Esophagus squamous epithelium (tissue), 4 donors: ENCODE measurements around the gene COA8.

Experiments
- POLR2A ChIP-seq, 4 donors: fragments of 450-650 bp; IDR thresholded peaks; one replicate each; pipeline ENCODE4 v1.6.1; 2017; ENCODE audit warnings: antibody characterized with exemption in 4 of 4, mild to moderate bottlenecking in 4 of 4, moderate library complexity in 3 of 4
- TF ChIP-seq, protein P1 (sequence below), 6 experiments: fragments of 450-650 bp in 4 of 6; fragments of 200-600 bp in 2 of 6; sonication (generic) in 2 of 6; IDR thresholded peaks; one replicate each; pipeline ENCODE4 v1.5.1; 2016 to 2019; ENCODE audit warnings: antibody characterized with exemption in 6 of 6, mild to moderate bottlenecking in 4 of 6, moderate library complexity in 4 of 6

DNA sequence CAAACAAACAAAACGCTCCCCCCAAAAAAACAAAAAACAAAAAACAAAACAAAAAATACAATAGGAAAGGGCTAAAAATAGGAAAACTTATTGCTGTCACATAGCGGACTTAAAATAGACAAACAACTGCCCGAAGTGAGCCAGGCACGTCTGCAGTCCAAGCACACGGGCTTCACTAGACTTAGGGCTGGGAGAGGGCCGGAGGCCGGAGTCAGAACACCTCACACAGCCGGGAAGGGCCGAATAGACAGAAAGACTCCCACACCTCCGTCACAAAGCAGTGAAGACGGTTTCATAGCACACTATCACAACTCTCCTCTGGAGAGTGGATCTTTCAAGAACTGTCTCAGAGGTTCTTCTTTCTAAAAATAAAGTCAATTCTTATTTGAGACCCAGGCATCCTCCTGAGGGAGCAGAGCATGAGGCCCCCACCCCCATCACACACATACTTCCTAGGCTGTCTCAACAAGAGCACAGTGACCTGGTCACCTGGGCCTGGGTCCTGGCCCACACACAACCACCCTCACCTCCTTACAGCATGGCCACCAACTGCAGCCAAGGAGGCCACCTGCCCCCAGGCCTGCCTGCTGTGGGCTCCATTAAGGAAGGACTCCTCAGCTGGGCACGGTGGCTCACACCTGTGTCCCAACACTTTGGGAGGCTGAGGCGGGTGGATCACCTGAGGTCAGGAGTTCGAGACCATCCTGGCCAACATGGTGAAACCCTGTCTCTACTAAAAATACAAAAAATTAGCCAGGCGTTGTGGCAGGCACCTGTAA, 7.0 kb upstream of the COA8 start:
- TF ChIP-seq, protein P1, sequence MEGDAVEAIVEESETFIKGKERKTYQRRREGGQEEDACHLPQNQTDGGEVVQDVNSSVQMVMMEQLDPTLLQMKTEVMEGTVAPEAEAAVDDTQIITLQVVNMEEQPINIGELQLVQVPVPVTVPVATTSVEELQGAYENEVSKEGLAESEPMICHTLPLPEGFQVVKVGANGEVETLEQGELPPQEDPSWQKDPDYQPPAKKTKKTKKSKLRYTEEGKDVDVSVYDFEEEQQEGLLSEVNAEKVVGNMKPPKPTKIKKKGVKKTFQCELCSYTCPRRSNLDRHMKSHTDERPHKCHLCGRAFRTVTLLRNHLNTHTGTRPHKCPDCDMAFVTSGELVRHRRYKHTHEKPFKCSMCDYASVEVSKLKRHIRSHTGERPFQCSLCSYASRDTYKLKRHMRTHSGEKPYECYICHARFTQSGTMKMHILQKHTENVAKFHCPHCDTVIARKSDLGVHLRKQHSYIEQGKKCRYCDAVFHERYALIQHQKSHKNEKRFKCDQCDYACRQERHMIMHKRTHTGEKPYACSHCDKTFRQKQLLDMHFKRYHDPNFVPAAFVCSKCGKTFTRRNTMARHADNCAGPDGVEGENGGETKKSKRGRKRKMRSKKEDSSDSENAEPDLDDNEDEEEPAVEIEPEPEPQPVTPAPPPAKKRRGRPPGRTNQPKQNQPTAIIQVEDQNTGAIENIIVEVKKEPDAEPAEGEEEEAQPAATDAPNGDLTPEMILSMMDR (IDR thresholded peaks at IDR 0.05), result no peak
- no peak for TF ChIP-seq POLR2A (IDR thresholded peaks at IDR 0.05)
